Neural cell (in vitro differentiated cells): ENCODE data around the gene UFSP2.

ENCODE experiments used
- RAD21 ChIP-seq: fragments of 450-650 bp; conservative IDR thresholded peaks from 2 replicates; pipeline ENCODE4 v1.6.1; 2014; ENCODE audit warnings: antibody characterized with exemption, mild to moderate bottlenecking, moderate library complexity
- TF ChIP-seq, protein P1 (sequence below): fragments of 450-650 bp; IDR thresholded peaks from 2 replicates; pipeline ENCODE4 v1.5.1; 2014; ENCODE audit warnings: antibody characterized with exemption, mild to moderate bottlenecking, moderate library complexity; ENCODE audit not compliant: poor library complexity, severe bottlenecking

- TF ChIP-seq RAD21 = no peak
- TF ChIP-seq, protein P1, sequence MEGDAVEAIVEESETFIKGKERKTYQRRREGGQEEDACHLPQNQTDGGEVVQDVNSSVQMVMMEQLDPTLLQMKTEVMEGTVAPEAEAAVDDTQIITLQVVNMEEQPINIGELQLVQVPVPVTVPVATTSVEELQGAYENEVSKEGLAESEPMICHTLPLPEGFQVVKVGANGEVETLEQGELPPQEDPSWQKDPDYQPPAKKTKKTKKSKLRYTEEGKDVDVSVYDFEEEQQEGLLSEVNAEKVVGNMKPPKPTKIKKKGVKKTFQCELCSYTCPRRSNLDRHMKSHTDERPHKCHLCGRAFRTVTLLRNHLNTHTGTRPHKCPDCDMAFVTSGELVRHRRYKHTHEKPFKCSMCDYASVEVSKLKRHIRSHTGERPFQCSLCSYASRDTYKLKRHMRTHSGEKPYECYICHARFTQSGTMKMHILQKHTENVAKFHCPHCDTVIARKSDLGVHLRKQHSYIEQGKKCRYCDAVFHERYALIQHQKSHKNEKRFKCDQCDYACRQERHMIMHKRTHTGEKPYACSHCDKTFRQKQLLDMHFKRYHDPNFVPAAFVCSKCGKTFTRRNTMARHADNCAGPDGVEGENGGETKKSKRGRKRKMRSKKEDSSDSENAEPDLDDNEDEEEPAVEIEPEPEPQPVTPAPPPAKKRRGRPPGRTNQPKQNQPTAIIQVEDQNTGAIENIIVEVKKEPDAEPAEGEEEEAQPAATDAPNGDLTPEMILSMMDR = no peak
Observed at GRCh38 chr4:185411849-185412248, 13.9 kb downstream of the UFSP2 start.
